GM21360 (cell line): Measurements from ENCODE around the gene LYPD6B.

Source experiments
- ATAC-seq: cut with Tn5 transposase; IDR thresholded peaks from one replicate; pipeline ENCODE4 v1.9.1; 2021; ENCODE audit warnings: mild to moderate bottlenecking, moderate library complexity; ENCODE audit not compliant: unreplicated experiment

The LYPD6B gene

GRCh38 chr2:149070681-149071320 is 32.3 kb downstream of the LYPD6B start:
- ATAC-seq, result no peak

- ATAC-seq, result no peak
Measured at GRCh38 chr2:149075105-149075504, 36.6 kb downstream of the LYPD6B start.

- ATAC-seq, result no peak
Measured at GRCh38 chr2:149075853-149076252, 37.4 kb downstream of the LYPD6B start.

- ATAC-seq, result no peak
Measured at GRCh38 chr2:149076863-149077412, 38.4 kb downstream of the LYPD6B start.

- ATAC-seq, result no peak
Measured at GRCh38 chr2:149077861-149078260, 39.4 kb downstream of the LYPD6B start.

GRCh38 chr2:149080099-149080498 is 41.6 kb downstream of the LYPD6B start:
- no peak for ATAC-seq

- no peak for ATAC-seq
Measured at GRCh38 chr2:149080971-149081370, 42.5 kb downstream of the LYPD6B start.

- ATAC-seq, result no peak
Measured at GRCh38 chr2:149082079-149082478, 43.6 kb downstream of the LYPD6B start.

GRCh38 chr2:149082735-149083134 is 44.2 kb downstream of the LYPD6B start:
- ATAC-seq, result no peak

- no peak for ATAC-seq
Measured at GRCh38 chr2:149084924-149085795, 46.7 kb downstream of the LYPD6B start.

GRCh38 chr2:149087751-149088150 is 49.3 kb downstream of the LYPD6B start:
- no peak for ATAC-seq

GRCh38 chr2:149089068-149089467 is 50.6 kb downstream of the LYPD6B start:
- ATAC-seq, result no peak

- no peak for ATAC-seq
Measured at GRCh38 chr2:149090706-149091105, 52.2 kb downstream of the LYPD6B start.

- ATAC-seq, result no peak
Measured at GRCh38 chr2:149093579-149093978, 55.1 kb downstream of the LYPD6B start.

- ATAC-seq, result no peak
Measured at GRCh38 chr2:149094217-149095015, 55.9 kb downstream of the LYPD6B start.

GRCh38 chr2:149098701-149099100 is 60.2 kb downstream of the LYPD6B start:
- ATAC-seq, result no peak

- no peak for ATAC-seq
Measured at GRCh38 chr2:149099298-149099697, 60.8 kb downstream of the LYPD6B start.

GRCh38 chr2:149100739-149101699 is 62.5 kb downstream of the LYPD6B start:
- no peak for ATAC-seq

- ATAC-seq, result no peak
Measured at GRCh38 chr2:149101818-149102217, 63.3 kb downstream of the LYPD6B start.

GRCh38 chr2:149103081-149103620 is 64.7 kb downstream of the LYPD6B start:
- ATAC-seq, result no peak
